GM12872 (cell line): ENCODE data around the gene DPYSL5.

Source experiments
- TF ChIP-seq, protein P1 (sequence below): IDR thresholded peaks from 3 replicates; pipeline ENCODE4 v1.5.1; 2011; ENCODE audit warnings: low read depth, mild to moderate bottlenecking, low read length, moderate library complexity; ENCODE audit not compliant: insufficient read depth

Gene DPYSL5

DNA sequence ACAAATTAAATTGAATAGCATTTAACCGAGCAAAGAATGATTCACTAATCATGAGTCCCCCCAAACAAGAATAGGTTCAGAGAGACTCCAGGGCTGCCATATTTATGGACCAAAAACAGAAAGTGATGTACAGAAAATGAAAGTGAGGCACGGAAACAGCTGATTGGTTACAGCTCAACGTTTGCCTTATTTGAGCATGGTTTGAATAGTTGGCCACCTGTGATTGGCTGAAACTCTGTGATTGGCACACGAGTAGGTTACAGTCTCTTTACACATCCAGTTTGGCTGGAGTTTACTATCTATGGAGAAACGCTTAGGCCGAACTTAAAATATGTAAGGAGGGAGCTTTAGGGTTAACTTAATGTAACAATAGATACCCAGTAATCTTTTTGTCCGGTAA is 27.0 kb upstream of the DPYSL5 start:
- TF ChIP-seq, protein P1, sequence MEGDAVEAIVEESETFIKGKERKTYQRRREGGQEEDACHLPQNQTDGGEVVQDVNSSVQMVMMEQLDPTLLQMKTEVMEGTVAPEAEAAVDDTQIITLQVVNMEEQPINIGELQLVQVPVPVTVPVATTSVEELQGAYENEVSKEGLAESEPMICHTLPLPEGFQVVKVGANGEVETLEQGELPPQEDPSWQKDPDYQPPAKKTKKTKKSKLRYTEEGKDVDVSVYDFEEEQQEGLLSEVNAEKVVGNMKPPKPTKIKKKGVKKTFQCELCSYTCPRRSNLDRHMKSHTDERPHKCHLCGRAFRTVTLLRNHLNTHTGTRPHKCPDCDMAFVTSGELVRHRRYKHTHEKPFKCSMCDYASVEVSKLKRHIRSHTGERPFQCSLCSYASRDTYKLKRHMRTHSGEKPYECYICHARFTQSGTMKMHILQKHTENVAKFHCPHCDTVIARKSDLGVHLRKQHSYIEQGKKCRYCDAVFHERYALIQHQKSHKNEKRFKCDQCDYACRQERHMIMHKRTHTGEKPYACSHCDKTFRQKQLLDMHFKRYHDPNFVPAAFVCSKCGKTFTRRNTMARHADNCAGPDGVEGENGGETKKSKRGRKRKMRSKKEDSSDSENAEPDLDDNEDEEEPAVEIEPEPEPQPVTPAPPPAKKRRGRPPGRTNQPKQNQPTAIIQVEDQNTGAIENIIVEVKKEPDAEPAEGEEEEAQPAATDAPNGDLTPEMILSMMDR, result no peak

DNA sequence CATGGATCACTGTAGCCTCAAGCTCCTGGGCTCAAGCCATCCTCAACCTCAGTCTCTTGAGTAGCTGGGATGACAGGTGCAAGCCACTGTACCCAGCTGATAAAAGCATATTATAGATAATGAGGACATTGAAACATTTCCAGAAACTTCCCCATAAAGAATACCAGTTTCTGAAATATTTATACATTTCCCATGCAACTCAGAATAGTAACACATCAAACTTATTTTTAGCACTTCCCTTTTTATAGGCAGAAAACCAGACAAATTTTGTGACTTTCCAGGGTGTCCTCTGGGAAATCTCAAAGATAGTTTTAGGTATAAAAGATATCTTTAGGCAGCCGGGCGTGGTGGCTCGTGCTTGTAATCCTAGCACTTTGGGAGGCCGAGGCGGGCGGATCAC is 25.1 kb upstream of the DPYSL5 start:
- TF ChIP-seq, protein P1, result no peak

DNA sequence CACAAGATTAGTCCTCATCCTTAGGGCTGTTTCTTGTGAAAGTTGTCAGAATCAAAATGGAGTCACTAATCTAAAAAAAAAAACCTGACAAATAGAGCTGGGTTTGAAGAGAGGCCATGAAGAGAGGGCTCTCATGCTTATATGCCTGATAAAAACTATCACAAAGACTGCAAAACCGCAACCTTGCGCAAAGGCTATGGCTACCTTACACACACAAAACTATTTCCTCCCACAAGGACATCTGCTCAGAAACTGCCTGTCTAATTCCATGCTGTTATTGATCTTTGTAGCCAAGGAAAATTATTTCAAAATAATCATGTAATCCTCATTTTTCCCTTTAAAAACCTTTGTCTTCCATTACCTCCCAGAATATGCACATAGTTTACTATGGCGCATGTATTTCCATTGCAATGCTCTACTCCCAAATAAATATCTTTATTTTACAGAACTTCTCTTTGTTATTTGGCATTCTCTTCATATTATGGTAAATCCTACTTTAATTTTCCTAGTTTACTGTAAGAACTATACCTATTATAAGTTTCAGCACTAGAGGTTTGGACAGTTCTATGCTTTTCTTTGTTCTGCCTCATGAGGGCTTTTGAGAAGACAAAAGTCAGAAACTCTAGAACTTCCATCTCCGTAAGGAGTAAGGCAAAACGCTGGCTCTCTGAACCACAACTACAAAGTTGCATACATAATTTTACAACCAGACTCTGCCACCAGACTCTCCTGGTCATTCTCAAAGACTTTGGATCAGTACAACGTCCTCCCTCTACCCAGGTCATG is 9.6 kb upstream of the DPYSL5 start:
- TF ChIP-seq, protein P1, result no peak

- TF ChIP-seq, protein P1, result no peak
These were observed 6.9 kb upstream of the DPYSL5 start for GRCh38 chr2:26840937-26841610.

GRCh38 chr2:26843041-26843440 is 4.9 kb upstream of the DPYSL5 start:
- TF ChIP-seq, protein P1, result no peak

DNA sequence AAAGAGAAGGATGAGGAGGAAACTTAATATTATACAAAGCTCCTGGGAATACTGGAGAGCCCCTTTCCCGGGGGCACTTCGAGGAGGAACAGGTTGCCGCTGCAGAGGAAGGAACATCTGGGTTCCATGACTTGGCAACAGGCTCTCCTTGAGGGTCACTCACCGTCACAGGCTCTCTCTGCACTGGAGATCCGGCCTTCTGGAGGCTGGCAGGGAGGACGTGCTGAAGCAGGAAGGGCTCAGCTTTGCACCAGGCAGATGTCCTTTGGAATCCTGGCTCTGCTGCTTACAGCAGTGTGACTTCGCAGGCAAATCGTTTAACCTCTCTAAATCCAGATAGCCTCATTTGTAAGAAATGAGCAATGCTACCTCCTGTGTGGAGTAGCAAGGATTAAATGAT is 2.9 kb upstream of the DPYSL5 start:
- TF ChIP-seq, protein P1, result no peak

- TF ChIP-seq, protein P1, result peak; percentile 79
These were observed 1.3 kb upstream of the DPYSL5 start for GRCh38 chr2:26846334-26847306.
